ENCODE measurements around the gene ABCE1.

- no peak for TF ChIP-seq EZH2 (IDR thresholded peaks at IDR 0.05)
- TF ChIP-seq POLR2AphosphoS5 (IDR thresholded peaks at IDR 0.05; ENCODE audit: borderline replicate concordance, low read depth, low read length): no peak
These were observed 80.7 kb downstream of the ABCE1 start for GRCh38 chr4:145178740-145179280.
